HG02852 (cell line): ENCODE measurements around the gene OLFML1.
"Not testable (repeated sequence)": the region's sequence is repeated elsewhere in the genome, so short reads cannot be mapped to it uniquely, and the experiment has no call there.

Experiments
- ATAC-seq: cut with Tn5 transposase; IDR thresholded peaks from one replicate; pipeline ENCODE4 v1.9.1; 2021; ENCODE audit warnings: mild to moderate bottlenecking, moderate library complexity; ENCODE audit not compliant: unreplicated experiment

Gene OLFML1

GRCh38 chr11:7509966-7510365 is 24.7 kb downstream of the OLFML1 start:
- ATAC-seq = no peak

GRCh38 chr11:7511401-7511800 is 26.1 kb downstream of the OLFML1 start:
- ATAC-seq = no peak

GRCh38 chr11:7512525-7513233 is 27.4 kb downstream of the OLFML1 start:
- ATAC-seq = peak; percentile 66

- ATAC-seq = peak; percentile 64
These were observed 28.2 kb downstream of the OLFML1 start, which contains the start of gene PPFIBP2 for GRCh38 chr11:7513234-7514098. Gene PPFIBP2, plus strand, starts transcription at chr11:7513999. Its CDS starts 35,477 bp downstream, at chr11:7549476.

- peak; percentile 17 for ATAC-seq
These were observed 28.8 kb downstream of the OLFML1 start for GRCh38 chr11:7514099-7514591.

- no peak for ATAC-seq
These were observed 30.2 kb downstream of the OLFML1 start for GRCh38 chr11:7515447-7515886.

- ATAC-seq = no peak
These were observed 31.2 kb downstream of the OLFML1 start for GRCh38 chr11:7516475-7516874.

- not testable (repeated sequence) for ATAC-seq
These were observed 32.4 kb downstream of the OLFML1 start for GRCh38 chr11:7517743-7518142.

GRCh38 chr11:7518811-7519562 is 33.7 kb downstream of the OLFML1 start:
- ATAC-seq = no peak

GRCh38 chr11:7520011-7520942 is 35.0 kb downstream of the OLFML1 start:
- peak; percentile 41 for ATAC-seq

- peak; percentile 78 for ATAC-seq
These were observed 35.7 kb downstream of the OLFML1 start for GRCh38 chr11:7520981-7521487.

- ATAC-seq = no peak
These were observed 36.8 kb downstream of the OLFML1 start for GRCh38 chr11:7522121-7522520.

GRCh38 chr11:7522546-7522945 is 37.2 kb downstream of the OLFML1 start:
- ATAC-seq = no peak

- ATAC-seq = no peak
These were observed 38.3 kb downstream of the OLFML1 start for GRCh38 chr11:7523416-7524210.

- ATAC-seq = no peak
These were observed 39.3 kb downstream of the OLFML1 start for GRCh38 chr11:7524462-7525235.

GRCh38 chr11:7525424-7525823 is 40.1 kb downstream of the OLFML1 start:
- no peak for ATAC-seq

GRCh38 chr11:7527029-7527428 is 41.7 kb downstream of the OLFML1 start:
- no peak for ATAC-seq

- no peak for ATAC-seq
These were observed 43.3 kb downstream of the OLFML1 start for GRCh38 chr11:7528514-7529049.
